DMS 273 treated with DMSO at 0.1 percent for 48 hours (cell line): ENCODE measurements around the gene CCNG2.

Experiments used
- DNase-seq: peaks from one replicate; lab custom pipeline; 2025; lab: John Stamatoyannopoulos, UW

The CCNG2 gene

DNA sequence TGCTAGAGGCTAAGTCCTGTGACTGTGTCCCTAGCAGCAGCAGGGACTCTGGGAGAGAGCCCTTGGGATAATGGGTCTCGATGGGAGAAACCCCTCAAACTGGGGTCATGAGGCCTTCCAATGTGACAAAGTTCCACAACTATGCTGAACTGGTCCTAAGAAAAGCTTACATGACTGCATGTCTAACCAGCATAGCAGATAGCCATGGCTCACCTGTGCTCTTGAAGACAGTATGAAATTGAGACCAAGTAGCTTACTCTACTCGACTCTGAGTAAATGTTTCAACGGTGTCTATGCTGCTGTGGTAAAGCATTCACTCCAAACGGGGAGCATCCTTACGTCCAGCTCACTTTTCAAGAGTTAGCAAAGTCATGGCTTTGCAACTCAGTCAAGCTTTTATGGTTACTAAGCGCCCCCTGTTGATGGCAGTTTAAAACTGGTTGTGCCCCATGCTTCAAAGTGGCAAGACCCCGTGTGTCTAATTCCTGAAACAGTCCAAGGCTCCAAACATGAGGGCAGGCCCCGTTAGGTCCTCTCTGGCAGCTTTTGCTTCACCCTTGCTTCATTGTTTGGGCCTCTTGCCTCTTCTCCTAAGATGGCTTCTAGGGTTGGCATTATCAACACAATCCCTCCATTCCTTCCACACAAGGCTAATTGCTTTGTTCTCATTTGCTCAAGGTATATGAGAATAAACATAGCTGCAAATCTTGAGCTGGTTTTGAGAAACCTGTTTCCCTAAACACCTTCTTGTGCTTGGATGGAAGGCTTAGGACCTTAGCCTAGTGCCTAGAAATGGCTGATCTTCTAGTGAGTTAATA lies 46.6 kb downstream of the CCNG2 start:
- no peak for DNase-seq

DNA sequence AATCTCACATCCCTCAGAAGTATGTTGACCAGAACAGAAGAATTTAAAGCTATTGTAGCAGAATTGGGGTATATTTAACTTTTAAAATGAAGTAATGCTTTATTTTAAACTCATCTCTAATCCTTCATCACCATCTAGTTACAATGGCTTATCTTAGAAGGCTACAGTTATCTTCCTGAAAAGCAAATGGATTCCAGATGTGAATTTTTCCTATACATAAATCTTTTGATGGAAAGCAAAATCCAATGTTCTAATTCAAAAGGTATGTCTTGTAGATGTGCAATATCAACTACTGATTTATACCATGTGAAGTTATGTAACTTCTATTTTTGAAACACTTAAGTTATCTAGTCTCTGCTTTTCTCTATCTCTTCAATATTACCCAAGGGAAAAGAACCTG lies 47.6 kb downstream of the CCNG2 start:
- no peak for DNase-seq

DNA sequence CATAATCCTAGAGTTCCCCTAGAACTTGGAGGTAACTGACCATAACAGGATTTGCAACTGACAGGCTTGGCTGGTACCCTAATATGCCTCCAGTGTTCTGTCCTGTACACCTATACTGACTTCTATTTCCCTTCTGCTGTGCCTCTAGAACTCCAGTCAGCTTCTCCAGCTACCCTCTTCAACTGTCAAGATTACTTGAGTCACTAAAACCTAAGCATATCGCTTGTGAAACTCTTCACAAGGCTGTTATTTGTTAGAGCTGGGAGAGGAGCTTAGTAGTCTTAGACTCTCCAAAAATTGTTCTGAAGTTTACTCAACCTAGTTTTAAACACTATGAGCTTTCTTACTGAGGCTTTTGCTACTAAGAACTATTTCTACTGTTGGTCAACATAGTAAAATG lies 52.0 kb downstream of the CCNG2 start:
- DNase-seq = no peak

DNA sequence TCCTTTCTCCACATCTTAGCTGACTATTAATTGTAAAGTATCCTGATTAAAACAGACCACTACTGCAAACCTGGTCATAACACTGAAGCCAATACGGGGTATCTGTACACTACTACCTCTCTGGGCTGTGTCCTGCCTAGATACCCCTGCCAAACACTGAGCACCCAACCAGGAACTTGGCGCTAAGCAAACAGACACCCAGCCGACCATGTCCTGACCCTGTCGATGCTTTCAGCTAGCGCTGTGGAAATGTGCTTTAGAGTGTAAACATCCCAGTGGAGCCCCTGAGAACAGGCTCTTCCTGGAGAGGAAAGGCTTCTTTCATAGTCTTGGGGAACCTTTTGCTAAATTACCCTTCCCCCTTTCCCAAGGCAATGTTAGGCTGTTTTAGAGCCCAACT lies 52.9 kb downstream of the CCNG2 start:
- DNase-seq = no peak

DNA sequence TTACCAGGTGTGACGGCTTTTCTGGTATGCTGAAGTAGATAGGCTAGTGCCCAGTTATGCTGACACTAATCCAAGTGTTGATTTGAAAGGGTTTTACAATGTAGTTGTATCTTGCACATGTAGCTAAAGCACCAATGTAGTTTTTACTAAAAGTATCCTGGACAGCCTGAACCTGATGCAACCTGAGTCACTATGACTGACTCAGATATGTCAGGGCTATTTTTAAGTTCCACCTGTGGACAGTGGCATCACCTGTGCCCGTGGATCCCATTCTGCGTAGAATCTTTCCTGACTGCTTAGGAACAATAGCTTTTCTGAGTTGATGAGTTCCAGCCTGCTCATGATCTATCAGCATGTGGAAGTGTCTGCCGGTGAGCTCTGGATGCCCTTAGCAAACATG lies 58.1 kb downstream of the CCNG2 start:
- no peak for DNase-seq

DNA sequence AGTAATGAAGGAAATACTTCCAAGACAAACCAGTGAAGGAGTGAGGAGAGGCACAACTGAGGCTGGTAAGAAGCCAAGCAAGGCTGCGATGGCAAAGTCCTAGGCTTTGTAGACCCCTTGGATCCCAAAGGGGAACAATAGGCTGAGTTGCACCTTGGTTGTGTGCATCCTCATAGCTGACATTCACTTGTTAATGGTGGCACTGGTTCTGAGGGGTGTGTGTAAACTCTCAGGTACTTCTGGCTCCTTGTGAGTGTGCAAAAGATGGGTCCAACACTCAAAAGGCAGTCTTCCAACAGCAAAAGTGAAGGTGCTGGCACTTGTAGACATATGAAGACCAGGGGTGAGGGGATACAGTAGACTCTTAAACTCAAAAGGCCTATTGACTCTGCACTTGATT lies 60.5 kb downstream of the CCNG2 start:
- no peak for DNase-seq

DNA sequence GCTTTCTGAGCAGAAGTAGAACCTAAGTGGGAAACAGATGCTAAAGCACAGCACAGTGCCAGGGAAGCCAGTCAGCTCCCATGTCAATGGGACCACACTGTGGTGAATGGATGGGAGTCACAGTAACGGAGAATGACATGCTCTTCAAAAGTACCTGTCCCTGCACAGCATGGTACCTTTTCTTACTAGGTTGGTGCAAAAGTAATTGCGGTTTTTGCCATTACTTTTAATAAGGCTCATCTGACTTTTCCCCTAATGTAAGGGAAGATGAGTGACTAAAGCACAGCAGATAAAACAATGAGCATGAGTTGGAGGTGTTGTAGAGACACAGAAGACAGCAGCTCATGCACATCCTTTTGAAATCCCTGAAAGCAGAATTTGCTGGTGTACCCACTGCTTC lies 62.3 kb downstream of the CCNG2 start:
- DNase-seq = no peak
